ENCODE measurements around the gene OLFM1. TPM values are rescaled to one million over a fixed set of nuclear protein-coding genes. Genes with fewer than 3 reads are reported as not detected.

Gene OLFM1
- total and polyA plus RNA-seq, 2 donors (not counting 1 experiment from before 2014, with no cell fraction given), result 0.07 TPM; not detected in 1

DNA sequence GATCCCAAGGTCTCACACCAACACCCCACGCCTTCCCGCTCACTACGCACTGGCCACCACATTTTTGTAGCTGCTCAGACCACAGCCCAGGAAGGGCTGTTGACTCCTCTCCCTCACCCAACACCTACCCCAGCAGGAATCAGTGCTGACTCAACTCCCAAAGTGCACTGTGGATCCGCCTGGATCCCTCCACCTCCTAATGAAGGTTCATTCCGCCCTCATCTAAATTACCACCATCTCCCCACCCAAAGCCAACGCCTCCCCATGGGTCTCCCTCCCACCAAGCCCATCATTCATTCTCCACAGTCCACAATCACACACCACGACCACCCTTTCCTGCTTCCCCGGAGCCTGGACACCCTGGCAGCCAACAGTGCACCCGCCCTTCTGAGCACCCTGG is 57.8 kb downstream of the OLFM1 start:
- no peaks in the 10 kb centered on the region for H3K4me1 ChIP-seq (ENCODE audit: control insufficient read depth in 2 of 2, insufficient read depth in 2 of 2, low read length in 2 of 2)
- H3K79me2 ChIP-seq (ENCODE audit: control insufficient read depth, insufficient read depth, low read length), result no peaks in the 10 kb centered on the region
- no peaks in the 10 kb centered on the region for H3K27me3 ChIP-seq (replicated peaks in 1 of 4; ENCODE audit: control extremely low read depth in 1 of 4, control insufficient read depth in 3 of 4, insufficient read depth in 4 of 4, low read length in 3 of 4)
- H3K9me3 Mint-ChIP-seq (ENCODE audit: insufficient read depth), result no peaks in the 10 kb centered on the region
- H3K27ac ChIP-seq (ENCODE audit: low read length in 2 of 2), result no peak overlapping the region
- WGBS (ENCODE audit: insufficient coverage), result 76% methylated on average over 9 of the region's 9 CpGs
- no peak overlapping the region for H2AFZ ChIP-seq (ENCODE audit: insufficient read depth, low read depth, low read length, poor library complexity, severe bottlenecking)
- H3K4me3 Mint-ChIP-seq, result no peak overlapping the region
- no peaks in the 10 kb centered on the region for H4K20me1 ChIP-seq (ENCODE audit: control insufficient read depth, insufficient read depth, low read length, poor library complexity, severe bottlenecking)
- intact Hi-C loops (cut with micrococcal nuclease), result no loop called here
- DNase-seq (no peak), ATAC-seq (ENCODE audit: low read depth) (no peak)
- peaks cover 0 to 28% (median 0%) of the 10 kb centered on the region in 3 donors for H3K9me3 ChIP-seq (ENCODE audit: control extremely low read depth in 1 of 3, control insufficient read depth in 2 of 3, insufficient read depth in 1 of 3, low read length in 2 of 3)
- H3K9ac ChIP-seq (ENCODE audit: low read length), result no peak overlapping the region
- no peak overlapping the region for H3K27ac Mint-ChIP-seq
- no peak overlapping the region for H3K4me2 ChIP-seq (replicated peaks; ENCODE audit: low read depth, low read length, poor library complexity, severe bottlenecking)
- peaks cover 15% of the 10 kb centered on the region for H3K27me3 Mint-ChIP-seq
- H3K36me3 ChIP-seq (replicated peaks in 1 of 2; ENCODE audit: control extremely low read depth in 1 of 2, control insufficient read depth in 1 of 2, extremely low read depth in 1 of 2, insufficient read depth in 2 of 2, low read length in 1 of 2), result no peaks in the 10 kb centered on the region
- CTCF ChIA-PET, result no interaction called here
- H3K4me3 ChIP-seq (ENCODE audit: control extremely low read depth in 1 of 5, extremely low read depth in 1 of 5, insufficient read depth in 1 of 5, low read depth in 2 of 5, low read length in 4 of 5), result no peak overlapping the region
- no peak for TF ChIP-seq EZH2 (IDR thresholded peaks at IDR 0.05; ENCODE audit: borderline replicate concordance, insufficient read depth, low read depth, low read length, poor library complexity, severe bottlenecking)
- TF ChIP-seq, protein P1, sequence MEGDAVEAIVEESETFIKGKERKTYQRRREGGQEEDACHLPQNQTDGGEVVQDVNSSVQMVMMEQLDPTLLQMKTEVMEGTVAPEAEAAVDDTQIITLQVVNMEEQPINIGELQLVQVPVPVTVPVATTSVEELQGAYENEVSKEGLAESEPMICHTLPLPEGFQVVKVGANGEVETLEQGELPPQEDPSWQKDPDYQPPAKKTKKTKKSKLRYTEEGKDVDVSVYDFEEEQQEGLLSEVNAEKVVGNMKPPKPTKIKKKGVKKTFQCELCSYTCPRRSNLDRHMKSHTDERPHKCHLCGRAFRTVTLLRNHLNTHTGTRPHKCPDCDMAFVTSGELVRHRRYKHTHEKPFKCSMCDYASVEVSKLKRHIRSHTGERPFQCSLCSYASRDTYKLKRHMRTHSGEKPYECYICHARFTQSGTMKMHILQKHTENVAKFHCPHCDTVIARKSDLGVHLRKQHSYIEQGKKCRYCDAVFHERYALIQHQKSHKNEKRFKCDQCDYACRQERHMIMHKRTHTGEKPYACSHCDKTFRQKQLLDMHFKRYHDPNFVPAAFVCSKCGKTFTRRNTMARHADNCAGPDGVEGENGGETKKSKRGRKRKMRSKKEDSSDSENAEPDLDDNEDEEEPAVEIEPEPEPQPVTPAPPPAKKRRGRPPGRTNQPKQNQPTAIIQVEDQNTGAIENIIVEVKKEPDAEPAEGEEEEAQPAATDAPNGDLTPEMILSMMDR (IDR thresholded peaks at IDR 0.05), result no peak
- POLR2A ChIA-PET, result no interaction called here
- no peaks in the 10 kb centered on the region for H3K4me1 Mint-ChIP-seq

DNA sequence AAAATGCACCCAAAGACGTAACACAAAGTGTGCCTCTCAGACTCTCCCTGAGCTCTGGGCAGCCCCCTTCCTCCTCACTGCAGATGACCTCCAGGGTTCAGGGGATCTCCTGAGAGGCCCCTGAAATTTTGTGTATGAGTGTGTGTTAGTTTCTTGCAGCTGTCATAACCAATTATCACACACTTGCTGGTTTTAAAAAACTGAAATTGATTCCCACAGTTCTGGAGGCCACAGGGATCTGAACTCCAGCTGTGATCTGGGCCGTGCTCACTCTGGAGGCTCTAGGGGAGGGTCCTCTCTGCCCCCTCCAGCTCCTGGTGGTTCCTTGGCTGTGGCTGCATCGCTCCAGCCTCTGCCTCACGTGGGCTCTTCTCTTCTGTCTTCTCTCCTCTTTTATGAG is 58.8 kb downstream of the OLFM1 start:
- Mint-ChIP-seq H3K9me3 (ENCODE audit: insufficient read depth) (no peaks in the 10 kb centered on the region), H3K4me1 (no peaks in the 10 kb centered on the region), H3K27me3 (peaks cover 15% of the 10 kb centered on the region), H3K27ac (no peak overlapping the region), H3K4me3 (no peak overlapping the region)
- ATAC-seq (ENCODE audit: low read depth) (no peak), DNase-seq (no peak)
- H3K27ac ChIP-seq (ENCODE audit: low read length in 2 of 2), result no peak overlapping the region
- no peaks in the 10 kb centered on the region for H3K4me1 ChIP-seq (ENCODE audit: control insufficient read depth in 2 of 2, insufficient read depth in 2 of 2, low read length in 2 of 2)
- H3K36me3 ChIP-seq (replicated peaks in 1 of 2; ENCODE audit: control extremely low read depth in 1 of 2, control insufficient read depth in 1 of 2, extremely low read depth in 1 of 2, insufficient read depth in 2 of 2, low read length in 1 of 2), result no peaks in the 10 kb centered on the region
- H3K4me2 ChIP-seq (replicated peaks; ENCODE audit: low read depth, low read length, poor library complexity, severe bottlenecking), result no peak overlapping the region
- no peak overlapping the region for H2AFZ ChIP-seq (ENCODE audit: insufficient read depth, low read depth, low read length, poor library complexity, severe bottlenecking)
- TF ChIP-seq, protein P1 (IDR thresholded peaks at IDR 0.05), result no peak
- no peak for TF ChIP-seq EZH2 (IDR thresholded peaks at IDR 0.05; ENCODE audit: borderline replicate concordance, insufficient read depth, low read depth, low read length, poor library complexity, severe bottlenecking)
- H3K4me3 ChIP-seq (ENCODE audit: control extremely low read depth in 1 of 5, extremely low read depth in 1 of 5, insufficient read depth in 1 of 5, low read depth in 2 of 5, low read length in 4 of 5), result no peak overlapping the region
- H4K20me1 ChIP-seq (ENCODE audit: control insufficient read depth, insufficient read depth, low read length, poor library complexity, severe bottlenecking), result no peaks in the 10 kb centered on the region
- POLR2A ChIA-PET, result no interaction called here
- H3K9me3 ChIP-seq (ENCODE audit: control extremely low read depth in 1 of 3, control insufficient read depth in 2 of 3, insufficient read depth in 1 of 3, low read length in 2 of 3), result peaks cover 0 to 33% (median 0%) of the 10 kb centered on the region in 3 donors
- H3K79me2 ChIP-seq (ENCODE audit: control insufficient read depth, insufficient read depth, low read length), result no peaks in the 10 kb centered on the region
- intact Hi-C loops (cut with micrococcal nuclease), result no loop called here
- CTCF ChIA-PET, result no interaction called here
- no peak overlapping the region for H3K9ac ChIP-seq (ENCODE audit: low read length)
- no peaks in the 10 kb centered on the region for H3K27me3 ChIP-seq (replicated peaks in 1 of 4; ENCODE audit: control extremely low read depth in 1 of 4, control insufficient read depth in 3 of 4, insufficient read depth in 4 of 4, low read length in 3 of 4)
- 69% methylated on average over 3 of the region's 4 CpGs for WGBS (ENCODE audit: insufficient coverage)
